Activated CD8-positive, alpha-beta memory T cell treated with anti-CD3 and anti-CD28 coated beads, Interleukin-2, amount 10 ng/mL, durations not matched to agents 7 days and 5 days (primary cell): ENCODE measurements around the gene VTN. TPM values are rescaled to one million over a fixed set of nuclear protein-coding genes. Genes with fewer than 3 reads are reported as not detected.

ENCODE experiments used
- microRNA-seq: library from miRNA; unstranded; fragments of <30 nt; microRNA quantifications from one replicate; pipeline ENCODE4 v1.2.0, GENCODE V29; 2022
- total RNA-seq, 2 experiments: library from RNA; stranded (reverse); gene quantifications; one replicate each; pipeline ENCODE4 v1.2.3, GENCODE V29; 2021

The VTN gene
- total RNA-seq, 2 experiments from 2014 or later: 0.18 to 0.26 TPM

Small RNAs within 50 kb of the gene (microRNA-seq; reads per million reads assigned to microRNA genes)
- gene MIR4723: 3.0 reads per million

Other genes with a start within 250 kb of the VTN start
- gene TMEM97, start 51.1 kb downstream of the VTN start, total RNA-seq: 10 to 100 TPM; 26.2 to 39.7 TPM
- gene IFT20, start 34.8 kb downstream of the VTN start, total RNA-seq: 10 to 100 TPM; 20.2 to 22.8 TPM
- 10 to 100 TPM; 19.5 to 22.2 TPM for gene TNFAIP1, start 34.5 kb downstream of the VTN start, total RNA-seq
- gene POLDIP2, start 12.8 kb downstream of the VTN start, total RNA-seq: 10 to 100 TPM; 68.6 to 83.5 TPM
- not detected for gene SEBOX, start 5.1 kb downstream of the VTN start, total RNA-seq
- gene SARM1, start 1.4 kb upstream of the VTN start, total RNA-seq: 10 to 100 TPM; 20.2 to 24.8 TPM
- 1 to 10 TPM; 3.0 to 5.3 TPM for gene SLC46A1, start 35.9 kb upstream of the VTN start, total RNA-seq
- not detected for gene SLC13A2, start 103.3 kb upstream of the VTN start, total RNA-seq
- not detected for gene FOXN1, start 136.0 kb upstream of the VTN start, total RNA-seq
- 10 to 100 TPM; 41.2 to 59.0 TPM for gene UNC119, start 182.3 kb upstream of the VTN start, total RNA-seq
- 10 to 100 TPM; 61.0 to 66.2 TPM for gene PIGS, start 201.2 kb upstream of the VTN start, total RNA-seq
- 10 to 100 TPM; 36.9 to 52.0 TPM for gene ALDOC, start 206.6 kb upstream of the VTN start, total RNA-seq
- gene SPAG5, start 228.7 kb upstream of the VTN start, total RNA-seq: 100 to 1,000 TPM; 151 to 197 TPM
- 10 to 100 TPM; 25.4 to 28.2 TPM for gene RSKR, start 243.9 kb upstream of the VTN start, total RNA-seq